IPS DF 6.9 (cell line): ENCODE results near the gene NAPA.
A peak's percentile ranks its signal among the peaks of the same experiment; 100 is the strongest.

Source experiments
- DNase-seq: peaks from one replicate; pipeline ENCODE4 v3.0.0-alpha.2; 2013; ENCODE audit warnings: low read depth, low spot score
- H3K27ac ChIP-seq: one replicate; pipeline ENCODE4 v1.5.1; 2013; ENCODE audit warnings: low read length, control low read depth
- H3K27me3 ChIP-seq: 2 replicates; pipeline ENCODE4 v1.6.1; 2013; ENCODE audit warnings: mild to moderate bottlenecking, low read length; ENCODE audit not compliant: control insufficient read depth, insufficient read depth
- H3K36me3 ChIP-seq: 2 replicates; pipeline ENCODE4 v1.6.1; 2013; ENCODE audit warnings: low read length; ENCODE audit not compliant: control insufficient read depth, insufficient read depth
- H3K4me1 ChIP-seq: 2 replicates; pipeline ENCODE4 v1.6.1; 2013; ENCODE audit warnings: low read length; ENCODE audit not compliant: control insufficient read depth, insufficient read depth
- H3K4me3 ChIP-seq: 2 replicates; pipeline ENCODE4 v1.5.1; 2013; ENCODE audit warnings: mild to moderate bottlenecking, low read length
- H3K9me3 ChIP-seq: 2 replicates; pipeline ENCODE4 v1.6.1; 2013; ENCODE audit warnings: low read length, inconsistent platforms; ENCODE audit not compliant: control insufficient read depth, insufficient read depth
- WGBS: extraction: QIAGEN DNeasy Blood & Tissue Kit; methylation state at CpG from one replicate; pipeline ENCODE4 v1.1.7; 2013; ENCODE audit warnings: mixed read lengths, missing lambda C conversion rate; ENCODE audit not compliant: insufficient read length, insufficient coverage; 5-methylcytosine and 5-hydroxymethylcytosine counted together

The NAPA gene

DNA sequence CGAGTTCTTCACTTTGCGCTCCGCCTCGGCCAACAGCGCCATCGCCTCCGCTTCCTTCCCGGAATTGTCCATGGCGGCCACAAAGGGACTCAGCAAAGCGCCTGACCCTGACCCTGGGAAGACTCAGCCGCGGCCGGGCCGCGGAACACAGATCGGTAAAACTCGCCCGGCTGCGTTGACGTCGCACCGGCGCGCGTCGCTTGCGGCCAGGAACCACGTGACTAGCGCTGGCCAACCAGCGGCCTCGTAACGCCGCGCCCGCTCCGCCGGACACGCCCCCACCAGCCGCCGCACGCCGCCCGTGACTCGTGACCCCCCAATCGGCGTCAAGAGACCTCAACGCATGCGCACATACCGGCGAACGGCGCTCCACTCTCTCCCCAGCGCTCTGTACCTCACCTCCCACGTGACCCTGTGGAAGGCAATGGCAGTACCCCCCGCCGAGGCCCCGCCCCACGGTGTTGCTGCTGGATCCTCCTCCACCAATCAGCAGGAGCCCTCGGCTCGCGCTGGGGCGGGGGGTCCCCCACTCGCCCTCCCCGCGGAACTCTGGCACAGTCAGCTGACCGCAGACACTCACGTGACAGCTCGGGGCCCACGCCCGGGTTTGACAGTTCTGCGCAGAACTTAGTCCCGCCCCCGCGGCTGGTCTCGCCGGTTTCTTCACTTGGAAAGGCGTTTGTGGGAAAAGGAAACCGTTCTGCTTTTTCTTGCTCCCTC lies at the start of gene NAPA:
Gene NAPA (minus strand): TSS at position 195 of the 720 bp plus-strand sequence. CDS start 123 bp downstream, at position 72.
- no peaks in the 10 kb centered on the region for H3K4me1 ChIP-seq
- H3K27ac ChIP-seq: no peak within 1 kb of the TSS
- WGBS: no CpG with 5 or more reads among the region's 78 CpGs
- H3K4me3 ChIP-seq: peak within 1 kb of the TSS; percentile 72
- no peaks in the 10 kb centered on the region for H3K27me3 ChIP-seq
- H3K9me3 ChIP-seq: no peaks in the 10 kb centered on the region
- no peaks in the 10 kb centered on the region for H3K36me3 ChIP-seq
- DNase-seq: peak; percentile 99

DNA sequence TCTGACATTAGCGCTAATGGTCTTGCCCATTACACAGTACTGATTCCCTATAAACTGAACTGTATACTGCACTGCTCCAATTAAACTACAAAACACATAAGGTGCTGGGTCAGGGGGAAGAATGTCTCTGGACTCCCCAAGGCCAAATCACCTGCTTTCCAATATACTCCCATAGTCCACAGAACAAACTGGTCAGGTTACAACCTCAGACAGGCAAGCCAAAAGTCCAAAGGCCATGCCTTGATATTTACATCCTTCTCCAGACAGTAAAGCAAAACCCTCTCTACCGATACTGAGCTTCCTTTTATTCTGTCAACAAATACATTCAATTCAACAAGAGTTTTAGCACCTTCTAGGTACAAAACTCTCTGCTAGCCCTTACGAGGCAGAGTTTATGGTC lies 49.2 kb upstream of the NAPA start:
- Histone ChIP-seq H3K27ac (no peak overlapping the region), H3K4me3 (no peak overlapping the region), H3K27me3 (no peaks in the 10 kb centered on the region), H3K9me3 (no peaks in the 10 kb centered on the region), H3K4me1 (no peaks in the 10 kb centered on the region), H3K36me3 (no peaks in the 10 kb centered on the region)
- no CpG with 5 or more reads among the region's 3 CpGs for WGBS
- no peak for DNase-seq

DNA sequence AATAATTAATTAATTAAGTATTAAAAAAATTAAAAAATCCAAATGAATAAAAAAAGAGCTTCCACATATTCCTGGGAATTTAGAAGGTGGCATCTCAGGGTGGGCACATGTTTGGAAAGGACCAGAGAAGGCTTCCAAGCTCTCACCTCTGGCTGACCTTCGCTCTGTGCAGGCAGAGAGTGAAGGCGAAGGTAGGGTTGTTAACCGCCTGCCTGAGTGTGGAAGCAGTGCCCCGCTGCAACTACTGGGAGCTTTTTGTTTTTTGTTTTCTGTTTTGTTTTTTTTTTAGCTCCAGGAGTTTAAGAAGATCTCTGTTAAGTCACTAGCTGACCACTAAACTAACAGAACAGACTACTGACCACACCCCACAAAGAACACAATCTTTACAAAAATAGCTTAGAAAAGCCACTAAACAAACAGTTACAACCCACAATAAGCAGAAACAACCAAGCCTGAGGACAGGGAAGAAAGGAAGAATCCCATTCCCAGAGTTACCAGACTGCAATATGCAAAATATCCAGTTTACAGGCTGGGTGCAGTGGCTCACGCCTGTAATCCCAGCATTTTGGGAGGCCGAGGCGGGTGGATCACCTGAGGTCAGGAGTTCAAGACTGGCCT lies 46.7 kb upstream of the NAPA start:
- no peaks in the 10 kb centered on the region for H3K36me3 ChIP-seq
- no peaks in the 10 kb centered on the region for H3K4me1 ChIP-seq
- H3K4me3 ChIP-seq: no peak overlapping the region
- H3K27me3 ChIP-seq: no peaks in the 10 kb centered on the region; the same call in 1 of the 2 replicates
- no peak for DNase-seq
- no peak overlapping the region for H3K27ac ChIP-seq
- no peaks in the 10 kb centered on the region for H3K9me3 ChIP-seq
- no CpG with 5 or more reads among the region's 7 CpGs for whole genome bisulfite sequencing

DNA sequence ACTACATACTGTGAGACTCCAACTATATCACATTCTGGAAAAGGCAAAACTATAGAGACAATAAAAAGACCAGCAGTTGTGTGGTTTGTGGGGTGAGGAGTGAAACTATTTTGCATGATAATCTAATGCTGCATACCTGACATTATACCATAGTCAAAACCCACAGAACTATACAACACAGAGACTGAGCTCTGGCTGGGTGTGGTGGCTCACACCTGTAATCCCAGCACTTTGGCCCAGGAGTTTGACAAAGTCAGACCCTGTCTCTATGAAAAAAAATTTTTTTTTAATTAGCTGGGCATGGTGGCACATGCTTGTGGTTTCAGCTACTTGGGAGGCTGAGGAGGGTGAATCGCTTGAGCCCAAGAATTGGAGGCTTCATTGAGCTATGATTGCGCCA lies 46.1 kb upstream of the NAPA start:
- Histone ChIP-seq H3K4me1 (no peaks in the 10 kb centered on the region), H3K4me3 (no peak overlapping the region), H3K27ac (no peak overlapping the region), H3K27me3 (no peaks in the 10 kb centered on the region; the same call in 1 of the 2 replicates), H3K9me3 (no peaks in the 10 kb centered on the region), H3K36me3 (no peaks in the 10 kb centered on the region)
- WGBS: no CpG with 5 or more reads among the region's 2 CpGs
- DNase-seq: no peak

DNA sequence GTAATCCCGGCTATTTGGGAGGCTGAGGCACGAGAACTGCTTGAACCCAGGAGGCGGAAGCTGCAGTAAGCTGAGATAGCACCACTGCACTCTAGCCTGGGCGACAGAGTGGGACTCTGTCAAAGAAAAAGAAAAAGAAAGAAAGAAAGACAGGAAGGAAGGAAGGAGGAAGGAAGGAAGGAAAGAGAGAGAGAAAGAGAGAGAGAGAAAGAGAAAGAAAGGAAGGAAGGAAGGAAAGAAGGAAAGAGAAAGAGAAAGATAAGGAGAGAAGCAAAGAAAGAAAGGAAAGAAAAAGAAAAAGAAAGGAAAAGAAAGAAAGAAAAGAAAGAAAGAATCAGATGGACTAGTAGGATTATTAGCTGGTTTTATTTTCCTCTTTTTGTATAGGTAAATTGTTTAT lies 35.3 kb upstream of the NAPA start:
- H3K36me3 ChIP-seq: no peaks in the 10 kb centered on the region; the same call in 1 of the 2 replicates
- no peak overlapping the region for H3K4me3 ChIP-seq
- no peaks in the 10 kb centered on the region for H3K4me1 ChIP-seq
- no peaks in the 10 kb centered on the region for H3K27me3 ChIP-seq
- no peaks in the 10 kb centered on the region for H3K9me3 ChIP-seq
- WGBS: no CpG with 5 or more reads among the region's 4 CpGs
- no peak overlapping the region for H3K27ac ChIP-seq
- no peak for DNase-seq

DNA sequence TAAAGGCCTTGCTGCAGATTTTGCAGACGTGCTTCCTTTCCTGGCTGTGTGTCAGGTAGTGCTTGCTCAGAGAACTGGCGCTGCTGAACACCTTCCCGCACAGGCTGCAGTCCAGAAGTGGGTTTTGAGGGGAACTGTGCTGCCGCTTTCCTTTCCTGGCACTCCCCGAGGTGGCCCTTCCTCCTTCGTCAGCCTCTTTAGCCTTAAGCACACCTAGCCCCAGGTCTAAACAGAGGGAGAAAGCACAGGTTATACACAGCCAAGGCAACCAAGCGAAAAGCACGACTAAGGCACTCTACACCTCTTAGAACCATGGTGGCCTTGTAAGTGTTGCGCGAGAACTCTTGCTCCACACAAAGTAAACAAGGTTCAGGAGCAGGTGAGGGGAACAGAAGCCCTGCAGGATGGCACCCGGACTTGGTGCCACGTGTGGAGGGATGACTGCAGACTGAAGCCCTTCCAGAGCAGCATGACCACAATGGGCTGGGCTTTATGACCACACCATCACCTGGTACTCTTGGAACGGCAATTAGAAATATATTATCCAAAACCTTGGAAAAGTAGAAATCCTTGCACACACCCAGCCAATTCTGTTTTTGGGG lies 34.5 kb upstream of the NAPA start:
- no CpG with 5 or more reads among the region's 13 CpGs for WGBS
- Histone ChIP-seq H3K27ac (no peak overlapping the region), H3K27me3 (no peaks in the 10 kb centered on the region), H3K4me1 (no peaks in the 10 kb centered on the region), H3K9me3 (no peaks in the 10 kb centered on the region), H3K4me3 (no peak overlapping the region), H3K36me3 (no peaks in the 10 kb centered on the region; the same call in 1 of the 2 replicates)
- DNase-seq: no peak

DNA sequence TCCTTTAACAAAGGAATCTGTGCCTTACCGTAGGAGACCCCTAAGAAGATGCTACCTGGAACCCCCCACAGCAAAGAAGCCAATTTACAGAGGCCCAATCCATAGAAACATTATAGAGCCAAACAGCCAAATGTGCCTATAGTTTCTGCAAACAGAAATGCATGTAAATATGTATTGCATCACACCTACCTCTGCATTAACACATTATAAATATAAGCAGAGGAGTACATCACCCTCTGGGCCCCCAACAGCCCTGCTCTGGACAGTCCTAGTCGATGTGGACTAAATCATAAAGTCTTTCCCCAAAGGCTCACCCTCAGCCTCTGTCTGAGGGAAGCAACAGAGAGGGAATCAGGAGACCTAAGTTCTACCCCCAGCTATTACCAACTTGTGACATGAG lies 32.3 kb upstream of the NAPA start:
- WGBS: no CpG with 5 or more reads among the region's 2 CpGs
- DNase-seq: no peak
- no peaks in the 10 kb centered on the region for H3K9me3 ChIP-seq
- H3K27ac ChIP-seq: no peak overlapping the region
- no peaks in the 10 kb centered on the region; the same call in 1 of the 2 replicates for H3K36me3 ChIP-seq
- no peak overlapping the region for H3K4me3 ChIP-seq
- no peaks in the 10 kb centered on the region for H3K27me3 ChIP-seq
- no peaks in the 10 kb centered on the region for H3K4me1 ChIP-seq

DNA sequence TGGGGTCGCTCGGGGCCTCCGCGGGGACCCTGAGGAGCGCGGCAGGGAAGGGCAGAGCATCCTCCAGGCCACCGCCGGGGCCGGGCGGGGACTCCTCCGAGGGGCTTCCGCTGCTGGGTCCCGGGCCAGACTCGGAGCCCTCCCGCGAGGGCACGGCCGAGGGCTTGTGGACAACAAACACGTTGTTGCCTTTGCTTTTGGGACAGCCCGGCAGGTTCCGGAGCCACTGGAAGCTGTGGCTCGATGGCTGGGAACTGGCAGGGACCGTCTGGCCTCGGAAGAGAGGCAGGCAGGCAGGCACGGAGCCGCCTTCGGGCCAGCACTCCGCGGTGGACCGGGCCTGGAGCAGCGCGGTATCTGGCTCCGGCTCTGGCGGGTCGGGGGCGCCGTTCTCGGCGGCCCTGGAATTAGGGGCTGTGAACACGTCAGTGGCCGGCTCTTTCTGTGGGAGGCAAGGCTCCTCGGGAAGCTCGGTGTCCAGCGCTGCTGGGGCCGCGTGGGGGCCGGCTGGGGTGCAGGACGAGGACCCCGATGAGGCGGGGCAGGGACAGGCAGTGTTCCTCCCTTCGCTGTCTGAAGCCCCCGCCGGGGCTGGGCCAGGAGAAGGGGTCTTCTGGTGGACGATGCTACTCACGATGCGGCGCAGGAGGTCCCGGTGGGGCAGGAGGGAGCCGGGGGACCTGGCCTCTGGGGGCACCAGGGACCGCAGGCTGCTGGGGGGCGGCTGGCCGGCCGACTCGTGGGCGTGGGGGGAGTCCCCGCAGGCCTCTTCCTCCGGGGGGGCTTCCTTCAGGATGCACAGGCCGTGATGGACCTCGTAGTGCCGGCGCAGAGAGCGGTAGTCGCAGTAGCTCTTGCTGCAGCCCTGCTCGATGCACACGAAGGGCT lies 30.4 kb upstream of the NAPA start:
- Histone ChIP-seq H3K27ac (no peak overlapping the region), H3K36me3 (no peaks in the 10 kb centered on the region; the same call in 1 of the 2 replicates), H3K27me3 (no peaks in the 10 kb centered on the region), H3K9me3 (no peaks in the 10 kb centered on the region), H3K4me3 (no peak overlapping the region), H3K4me1 (no peaks in the 10 kb centered on the region)
- no peak for DNase-seq
- no CpG with 5 or more reads among the region's 75 CpGs for whole genome bisulfite sequencing

DNA sequence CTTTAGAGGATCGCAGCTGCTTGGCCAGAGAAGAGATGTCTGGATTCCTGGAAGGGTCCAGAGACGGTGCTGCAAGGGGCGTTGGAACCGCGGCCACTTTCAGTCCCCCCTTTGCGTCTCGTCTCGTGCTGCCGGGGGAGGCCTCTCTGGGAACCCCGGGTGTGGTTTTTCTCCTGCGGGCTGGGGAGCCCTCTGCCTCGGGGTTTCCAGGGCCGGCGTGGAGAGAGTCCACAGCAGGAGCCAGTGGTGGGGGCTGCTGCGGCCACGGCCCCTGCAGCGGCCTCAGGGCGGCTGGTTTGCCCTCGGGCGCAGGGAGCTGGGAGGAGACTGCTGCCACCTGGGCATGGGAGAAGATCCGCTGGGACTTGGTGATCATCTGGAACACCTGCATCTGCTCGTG lies 29.6 kb upstream of the NAPA start:
- Histone ChIP-seq H3K4me1 (no peaks in the 10 kb centered on the region; the same call in 1 of the 2 replicates), H3K4me3 (no peak overlapping the region), H3K27me3 (no peaks in the 10 kb centered on the region), H3K27ac (no peak overlapping the region), H3K9me3 (no peaks in the 10 kb centered on the region), H3K36me3 (no peaks in the 10 kb centered on the region; the same call in 1 of the 2 replicates)
- no peak for DNase-seq
- no CpG with 5 or more reads among the region's 22 CpGs for WGBS

DNA sequence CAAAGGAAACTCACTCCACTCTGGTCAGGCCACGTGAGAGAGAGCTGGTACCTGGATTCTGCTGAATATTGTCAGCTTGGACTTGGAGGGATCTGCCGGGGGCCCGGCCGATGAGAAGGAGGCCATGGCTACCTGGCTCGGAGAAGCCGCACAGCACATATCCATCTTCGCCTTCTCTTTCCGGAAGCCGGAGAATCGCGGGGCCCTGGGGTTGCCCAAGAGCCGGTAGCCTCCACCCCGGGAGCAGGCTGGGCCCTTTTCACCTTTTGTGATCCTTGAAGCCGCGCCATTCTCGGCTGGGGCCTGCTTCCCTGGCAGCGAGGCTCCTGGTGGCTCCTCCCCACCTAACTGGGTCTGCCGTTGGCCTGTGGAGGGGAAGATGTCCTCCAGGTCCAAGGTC lies 29.2 kb upstream of the NAPA start:
- H3K27ac ChIP-seq: no peak overlapping the region
- no peaks in the 10 kb centered on the region for H3K27me3 ChIP-seq
- no peaks in the 10 kb centered on the region for H3K9me3 ChIP-seq
- H3K36me3 ChIP-seq: no peaks in the 10 kb centered on the region; the same call in 1 of the 2 replicates
- no peak for DNase-seq
- no peak overlapping the region for H3K4me3 ChIP-seq
- no CpG with 5 or more reads among the region's 18 CpGs for WGBS
- no peaks in the 10 kb centered on the region; the same call in 1 of the 2 replicates for H3K4me1 ChIP-seq
